ENCODE measurements around the gene RALGPS1. TPM values are rescaled to one million over a fixed set of nuclear protein-coding genes. Genes with fewer than 3 reads are reported as not detected.

The RALGPS1 gene
- total and polyA plus RNA-seq, 7 donors: 6.6 to 18.6 (median 11.4) TPM

- WGBS, 2 donors: 88 to 90% methylated on average over 5 of the region's 5 CpGs
- peaks cover 0 to 57% (median 37%) of the 10 kb centered on the region in 4 donors for H3K4me1 ChIP-seq
- H3K27me3 ChIP-seq: no peaks in the 10 kb centered on the region
- no peaks in the 10 kb centered on the region for H3K9me3 ChIP-seq
- no peaks in the 10 kb centered on the region for H3K36me3 ChIP-seq
- H3K27ac ChIP-seq: peak overlapping the region in 1 of 4 donors; percentile 85
- no peak overlapping the region for H3K4me3 ChIP-seq
- DNase-seq: no peak
- intact Hi-C loops (cut with DNase I): no loop called here
- TF ChIP-seq EP300 (IDR thresholded peaks at IDR 0.05) (no peak), POLR2A (IDR thresholded peaks at IDR 0.05) (no peak), CTCF (IDR thresholded peaks at IDR 0.05) (no peak), POLR2AphosphoS5 (IDR thresholded peaks at IDR 0.05) (no peak)
Observed at GRCh38 chr9:126955811-126956210, 41.2 kb downstream of the RALGPS1 start.

GRCh38 chr9:126956917-126957686 is 42.5 kb downstream of the RALGPS1 start:
- DNase-seq: no peak
- peak in 2 of 4 donors; percentile 20 to 41 for TF ChIP-seq POLR2AphosphoS5 (IDR thresholded peaks at IDR 0.05)
- no peak for TF ChIP-seq CTCF (IDR thresholded peaks at IDR 0.05)
- intact Hi-C loops (cut with DNase I): no loop called here
- Histone ChIP-seq H3K4me3 (no peak overlapping the region), H3K4me1 (peaks cover 0 to 54% (median 35%) of the 10 kb centered on the region in 4 donors), H3K9me3 (no peaks in the 10 kb centered on the region), H3K27me3 (no peaks in the 10 kb centered on the region), H3K27ac (peak overlapping the region; percentile 57 to 85 (median 74)), H3K36me3 (no peaks in the 10 kb centered on the region)
- 90% methylated on average over 7 of the region's 7 CpGs for WGBS, 2 donors

- Histone ChIP-seq H3K27ac (peak overlapping the region; percentile 57 to 85 (median 74)), H3K4me3 (no peak overlapping the region), H3K36me3 (peaks cover 0 to 3% (median 0%) of the 10 kb centered on the region in 4 donors), H3K4me1 (peaks cover 0 to 48% (median 31%) of the 10 kb centered on the region in 4 donors), H3K9me3 (no peaks in the 10 kb centered on the region), H3K27me3 (no peaks in the 10 kb centered on the region)
- DNase-seq: no peak
- intact Hi-C loops (cut with DNase I): no loop called here
- WGBS, 2 donors: 81 to 88% methylated on average over 3 of the region's 3 CpGs
- TF ChIP-seq CTCF (IDR thresholded peaks at IDR 0.05) (no peak), POLR2A (IDR thresholded peaks at IDR 0.05) (no peak), EP300 (IDR thresholded peaks at IDR 0.05) (no peak), POLR2AphosphoS5 (IDR thresholded peaks at IDR 0.05) (no peak)
Observed at GRCh38 chr9:126957687-126958053, 43.1 kb downstream of the RALGPS1 start.

- peak overlapping the region in 3 of 4 donors; percentile 53 to 85 (median 76) for H3K27ac ChIP-seq
- H3K9me3 ChIP-seq: no peaks in the 10 kb centered on the region
- H3K27me3 ChIP-seq: no peaks in the 10 kb centered on the region
- no peak for DNase-seq
- H3K4me3 ChIP-seq: no peak overlapping the region
- peaks cover 0 to 37% (median 30%) of the 10 kb centered on the region in 4 donors for H3K4me1 ChIP-seq
- WGBS, 2 donors: 24 to 81% methylated on average over 3 of the region's 3 CpGs
- TF ChIP-seq POLR2AphosphoS5 (IDR thresholded peaks at IDR 0.05): no peak
- TF ChIP-seq CTCF (IDR thresholded peaks at IDR 0.05): no peak
- no peak for TF ChIP-seq POLR2A (IDR thresholded peaks at IDR 0.05)
- TF ChIP-seq EP300 (IDR thresholded peaks at IDR 0.05): no peak
- H3K36me3 ChIP-seq: peaks cover 0 to 3% (median 0%) of the 10 kb centered on the region in 4 donors
- intact Hi-C loops (cut with DNase I): no loop called here
Observed at GRCh38 chr9:126959336-126959735, 44.8 kb downstream of the RALGPS1 start.

Data from sigmoid colon (tissue), 7 donors.